Panc1 (cell line): ENCODE results near the gene ERC2. TPM values are rescaled to one million over a fixed set of nuclear protein-coding genes. Genes with fewer than 3 reads are reported as not detected.

ENCODE experiments used
- ATAC-seq: fragments of 200-7000 bp; cut with Tn5 transposase; 2 replicates; pipeline ENCODE4 v1.9.1; 2020; ENCODE audit warnings: mild to moderate bottlenecking, moderate library complexity
- BruUV-seq: library from RNA; stranded (reverse); fragments of 400-500 nt; replicated peaks from 2 replicates; lab custom pipeline; 2021; lab: Mats Ljungman, UMichigan
- CTCF ChIA-PET: fragments of 300-600 bp; sonication (Branson Sonifier 250); formaldehyde crosslinking; loops from one replicate; lab custom pipeline; 2022; ENCODE audit warnings: antibody characterized with exemption; lab: Charles Lee
- POLR2A ChIA-PET: fragments of 300-600 bp; sonication (Branson Sonifier 250); formaldehyde crosslinking; loops from one replicate; lab custom pipeline; 2022; ENCODE audit warnings: antibody characterized with exemption; lab: Charles Lee
- DNase-seq: peaks from one replicate; pipeline ENCODE4 v3.0.0-alpha.2; 2010; ENCODE audit warnings: low read depth, low spot score
- H3K27ac ChIP-seq: 2 replicates; pipeline ENCODE4 v1.5.1; 2011; ENCODE audit warnings: mild to moderate bottlenecking, low read length, inconsistent platforms
- H3K27me3 ChIP-seq: fragments of 200-500 bp; sonication (Bioruptor generic); 2 replicates; pipeline ENCODE4 v1.6.0; 2014; ENCODE audit warnings: low read length, inconsistent platforms; ENCODE audit not compliant: control insufficient read depth, insufficient read depth
- H3K36me3 ChIP-seq: fragments of 200-500 bp; sonication (Bioruptor generic); 2 replicates; pipeline ENCODE4 v1.5.1; 2014; ENCODE audit warnings: inconsistent platforms, mild to moderate bottlenecking, low read length, moderate library complexity; ENCODE audit not compliant: control insufficient read depth, insufficient read depth
- H3K4me1 ChIP-seq: 2 replicates; pipeline ENCODE4 v1.5.1; 2011; ENCODE audit warnings: inconsistent platforms, mild to moderate bottlenecking, low read length, moderate library complexity; ENCODE audit not compliant: control insufficient read depth, insufficient read depth
- H3K4me3 ChIP-seq, 2 experiments: 2 replicates each; pipeline ENCODE4 v1.5.1; 2011 to 2012; ENCODE audit warnings: low read depth in 2 of 2, low read length in 2 of 2, mild to moderate bottlenecking in 2 of 2, inconsistent platforms in 1 of 2, moderate library complexity in 1 of 2
- H3K9me3 ChIP-seq: fragments of 200-500 bp; sonication (Bioruptor generic); 2 replicates; pipeline ENCODE4 v1.5.1; 2014; ENCODE audit warnings: low read depth, mild to moderate bottlenecking, inconsistent platforms, low read length, moderate library complexity; ENCODE audit not compliant: control insufficient read depth, insufficient read depth
- CTCF ChIP-seq: fragments of 450-650 bp; IDR thresholded peaks from 2 replicates; pipeline ENCODE4 v1.5.1; 2017; ENCODE audit warnings: mild to moderate bottlenecking
- POLR2AphosphoS5 ChIP-seq: IDR thresholded peaks from 2 replicates; pipeline ENCODE4 v1.6.1; 2012; ENCODE audit warnings: mild to moderate bottlenecking, low read depth, low read length, moderate library complexity
- REST ChIP-seq, 2 experiments: IDR thresholded peaks; 2 replicates each; pipeline ENCODE4 v1.6.1; 2011 to 2012; ENCODE audit warnings: low read depth in 2 of 2, control low read depth in 1 of 2, low read length in 1 of 2, mild to moderate bottlenecking in 1 of 2, moderate library complexity in 1 of 2; ENCODE audit not compliant: insufficient read depth in 1 of 2
- SIN3A ChIP-seq: IDR thresholded peaks from 2 replicates; pipeline ENCODE4 v1.6.1; 2012; ENCODE audit warnings: low read depth, mild to moderate bottlenecking, low read length, moderate library complexity, borderline replicate concordance; ENCODE audit not compliant: insufficient read depth
- TCF7L2 ChIP-seq: IDR thresholded peaks from 2 replicates; pipeline ENCODE4 v1.6.1; 2011; ENCODE audit warnings: mild to moderate bottlenecking, low read depth, low read length, inconsistent platforms
- in situ Hi-C: cut with HindIII; loops from 2 replicates; pipeline ENCODE4 v1.10.0; 2016; ENCODE audit warnings: low sequenced_read_pairs, low pct_unique_long_range_greater_than_20kb
- intact Hi-C: fragments of 100-400 bp; cut with micrococcal nuclease; formaldehyde crosslinking; loops from one replicate; pipeline ENCODE4 v1.10.0; 2022; ENCODE audit not compliant: unreplicated experiment
- total RNA-seq: library from RNA; stranded (reverse); gene quantifications from one replicate; pipeline ENCODE4 v1.2.1, GENCODE V29; 2021; ENCODE audit not compliant: unreplicated experiment

Gene ERC2
- total RNA-seq, 1 experiment from 2014 or later = 0.33 TPM

GRCh38 chr3:55929154-55929869 lies 539.0 kb downstream of the ERC2 start:
- TF ChIP-seq POLR2AphosphoS5 (no peak), SIN3A (no peak), TCF7L2 (no peak), REST (IDR thresholded peaks at IDR 0.05; ENCODE audit: insufficient read depth in 1 of 2, low read depth in 2 of 2, low read length in 1 of 2) (no peak), CTCF (no peak)
- H3K4me1 ChIP-seq = no peaks in the 10 kb centered on the region
- in situ Hi-C loops = no loop called here
- ChIA-PET POLR2A (no interaction called here), CTCF (no interaction called here)
- intact Hi-C loops = no loop called here
- H3K36me3 ChIP-seq = no peaks in the 10 kb centered on the region
- no TSS peak for BruUV-seq
- ATAC-seq (no peak), DNase-seq (no peak)
- no peaks in the 10 kb centered on the region for H3K27me3 ChIP-seq
- no peaks in the 10 kb centered on the region for H3K9me3 ChIP-seq
- no peak overlapping the region for H3K27ac ChIP-seq
- H3K4me3 ChIP-seq = no peak overlapping the region

GRCh38 chr3:55923626-55924025 lies 544.6 kb downstream of the ERC2 start:
- no peaks in the 10 kb centered on the region for H3K4me1 ChIP-seq
- no peaks in the 10 kb centered on the region for H3K27me3 ChIP-seq
- H3K36me3 ChIP-seq = no peaks in the 10 kb centered on the region
- H3K4me3 ChIP-seq = no peak overlapping the region
- H3K27ac ChIP-seq = no peak overlapping the region
- TF ChIP-seq REST (IDR thresholded peaks at IDR 0.05; ENCODE audit: insufficient read depth in 1 of 2, low read depth in 2 of 2, low read length in 1 of 2) = no peak
- no peak for TF ChIP-seq CTCF
- no peak for TF ChIP-seq TCF7L2
- TF ChIP-seq SIN3A = no peak
- no peak for TF ChIP-seq POLR2AphosphoS5
- ChIA-PET CTCF (no interaction called here), POLR2A (no interaction called here)
- ATAC-seq (no peak), DNase-seq (no peak)
- H3K9me3 ChIP-seq = no peaks in the 10 kb centered on the region
- intact Hi-C loops (no loop called here), in situ Hi-C loops (no loop called here)
- BruUV-seq = no TSS peak
